HG02885 (cell line): ENCODE data around the gene TAF4.

Source experiments
- ATAC-seq: cut with Tn5 transposase; IDR thresholded peaks from one replicate; pipeline ENCODE4 v1.9.1; 2021; ENCODE audit warnings: mild to moderate bottlenecking; ENCODE audit not compliant: unreplicated experiment, poor library complexity

TAF4 gene

DNA sequence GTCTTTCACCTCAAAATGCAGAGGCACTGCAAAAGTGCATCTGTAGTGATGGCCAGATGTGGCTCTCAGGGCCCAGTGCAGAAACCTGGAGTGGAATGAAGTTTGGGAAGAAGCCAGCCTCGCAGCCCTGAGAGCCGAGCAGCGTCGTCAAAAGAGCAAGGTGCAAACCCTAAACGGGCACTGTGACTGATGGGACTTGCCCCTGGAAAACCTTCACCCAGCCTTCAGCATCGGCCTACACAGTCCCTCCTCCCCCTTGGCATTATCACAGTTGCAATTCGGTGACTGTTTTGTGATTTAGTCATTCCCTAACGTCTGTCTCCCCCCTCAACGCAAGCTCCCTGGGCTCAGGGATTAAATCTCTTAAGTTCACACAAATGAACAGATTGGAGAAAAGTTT, 38.6 kb downstream of the TAF4 start:
- ATAC-seq, result no peak

DNA sequence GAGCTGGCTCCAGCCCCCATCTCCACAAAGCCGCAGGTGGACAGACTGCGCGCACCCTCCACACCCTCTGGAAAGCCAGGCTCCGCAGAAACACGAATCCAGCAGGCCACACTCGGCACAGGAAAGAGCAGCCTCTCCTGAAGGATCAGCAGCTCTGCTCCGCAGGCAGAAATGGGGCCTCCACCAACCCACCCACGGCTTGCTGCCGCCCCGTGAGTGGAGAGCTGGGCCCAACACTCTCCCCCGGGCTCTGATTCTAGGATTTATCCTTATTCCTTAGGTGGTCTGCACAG, 39.2 kb downstream of the TAF4 start:
- ATAC-seq, result no peak

DNA sequence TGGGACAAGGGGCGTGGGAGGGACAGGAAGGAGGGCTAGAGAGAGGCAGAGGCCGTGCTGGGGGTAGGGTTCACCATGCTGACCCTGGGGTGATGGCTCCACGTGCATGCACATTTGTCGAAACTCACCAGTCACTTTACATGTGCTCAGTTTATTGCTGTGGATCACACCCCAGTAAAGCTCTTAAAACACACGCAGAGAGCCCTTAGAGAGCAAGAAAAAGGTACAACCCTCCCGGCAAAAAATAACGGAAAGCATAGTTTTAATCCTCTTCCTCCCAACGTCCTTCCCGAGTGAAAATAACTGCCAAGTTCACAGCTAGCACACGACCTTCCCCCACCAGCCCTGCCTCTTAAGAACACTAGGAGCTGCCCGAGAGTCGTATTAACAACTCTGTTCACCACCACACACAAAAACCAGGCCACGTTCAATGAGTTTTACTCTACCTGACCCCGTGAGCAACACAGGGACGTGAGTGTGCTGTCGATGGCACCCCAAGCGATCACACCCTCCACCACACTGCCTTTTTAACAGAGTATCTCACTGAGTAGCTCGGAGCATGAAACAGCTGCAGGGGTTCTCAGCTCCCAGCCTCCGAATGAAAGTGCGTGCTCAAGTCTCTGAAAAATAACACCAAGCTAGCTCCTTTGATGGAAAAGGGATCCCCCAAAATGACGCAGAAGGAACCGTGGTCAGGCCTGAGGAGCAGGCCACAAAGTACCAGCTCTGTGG, 39.7 kb downstream of the TAF4 start:
- ATAC-seq, result no peak

DNA sequence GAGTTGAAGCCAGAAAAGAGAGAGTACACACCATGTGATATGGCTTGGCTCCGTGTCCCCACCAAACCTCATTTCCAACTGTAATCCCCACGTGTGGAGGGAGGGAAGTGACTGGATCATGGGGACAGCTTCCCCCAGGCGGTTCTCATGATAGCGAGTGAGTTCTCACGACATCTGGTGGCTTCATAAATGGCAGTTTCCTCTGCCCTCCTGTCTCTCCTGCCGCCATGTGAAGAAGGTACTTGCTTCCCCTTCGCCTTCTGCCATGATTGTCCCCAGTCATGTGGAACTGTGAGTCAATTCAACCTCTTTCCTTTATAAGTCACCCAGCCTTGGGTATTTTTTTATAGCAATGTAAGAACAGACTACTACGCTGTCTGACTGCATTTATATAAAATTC, 40.3 kb downstream of the TAF4 start:
- no peak for ATAC-seq

DNA sequence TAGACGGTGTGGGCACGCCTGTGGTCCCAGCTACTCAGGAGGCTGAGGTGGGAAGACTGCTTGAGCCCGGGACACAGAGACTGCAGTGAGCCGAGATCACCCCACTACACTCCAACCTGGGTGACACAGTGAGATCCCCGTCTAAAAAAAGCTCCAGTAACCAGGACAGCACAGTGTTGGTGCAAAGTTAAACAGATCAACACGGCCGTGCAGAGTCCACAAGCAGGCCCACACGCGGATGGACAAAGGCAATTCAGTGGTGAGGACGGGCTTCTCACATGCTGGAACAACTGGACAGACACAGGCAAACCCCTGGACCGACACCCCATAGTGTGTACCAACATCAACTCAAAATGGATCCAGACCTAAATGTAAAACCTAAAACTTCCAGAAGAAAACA, 41.7 kb downstream of the TAF4 start:
- ATAC-seq, result no peak

DNA sequence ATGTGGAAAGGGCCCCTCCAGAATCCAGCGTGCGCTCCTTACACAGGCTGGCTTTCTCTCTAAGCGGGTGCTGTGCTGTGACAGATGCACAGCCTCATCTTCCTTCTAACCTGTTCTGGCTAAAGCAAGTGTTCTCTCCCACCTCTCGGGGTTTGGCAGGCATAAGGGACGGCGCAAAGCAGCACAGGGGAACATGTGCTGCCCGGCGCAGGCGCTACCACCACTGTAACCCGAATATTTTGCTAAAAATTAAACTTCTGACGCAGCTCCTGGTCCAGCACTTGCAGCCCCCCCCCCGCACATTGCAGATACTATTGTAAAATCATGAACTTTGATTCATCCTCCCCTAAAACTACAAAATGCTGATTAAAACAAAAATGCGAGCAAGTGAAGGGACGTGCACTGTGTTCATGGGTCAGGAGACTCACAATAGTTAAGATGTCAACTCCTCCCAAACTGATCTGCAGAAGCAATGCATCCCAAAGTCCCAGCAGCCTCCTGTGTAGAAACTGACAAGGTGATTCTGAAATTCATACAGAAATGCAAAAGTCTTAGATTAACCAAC, 43.0 kb downstream of the TAF4 start:
- ATAC-seq, result no peak

DNA sequence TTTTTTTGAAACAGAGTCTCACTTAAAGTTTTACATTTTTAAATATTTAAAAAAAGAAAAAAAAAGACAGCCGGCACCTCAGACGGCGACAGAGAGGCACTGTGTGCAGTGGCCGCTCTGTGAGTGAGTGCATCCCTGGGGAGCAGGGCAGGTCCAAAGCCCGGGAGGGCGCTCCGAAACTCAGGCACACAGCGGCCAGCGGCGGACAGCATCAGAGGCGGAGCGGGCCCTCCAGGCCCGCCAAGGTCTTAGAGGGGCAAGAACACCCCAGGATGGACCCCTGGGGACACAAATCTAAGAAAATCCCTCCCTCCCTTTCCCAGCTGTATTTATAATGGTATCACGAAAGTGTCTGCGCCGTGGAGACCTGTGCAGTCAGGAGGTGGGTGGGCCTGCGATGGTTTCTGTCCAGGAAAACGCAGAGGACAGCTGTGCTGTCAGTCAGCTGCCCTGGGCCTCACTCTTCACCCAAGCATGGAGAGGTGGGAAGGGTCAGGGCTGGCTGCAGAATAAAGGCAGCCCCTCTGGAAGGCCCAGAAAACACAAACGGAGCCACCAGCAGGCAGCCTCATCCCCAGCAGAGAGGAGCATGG, 43.8 kb downstream of the TAF4 start:
- ATAC-seq, result no peak

DNA sequence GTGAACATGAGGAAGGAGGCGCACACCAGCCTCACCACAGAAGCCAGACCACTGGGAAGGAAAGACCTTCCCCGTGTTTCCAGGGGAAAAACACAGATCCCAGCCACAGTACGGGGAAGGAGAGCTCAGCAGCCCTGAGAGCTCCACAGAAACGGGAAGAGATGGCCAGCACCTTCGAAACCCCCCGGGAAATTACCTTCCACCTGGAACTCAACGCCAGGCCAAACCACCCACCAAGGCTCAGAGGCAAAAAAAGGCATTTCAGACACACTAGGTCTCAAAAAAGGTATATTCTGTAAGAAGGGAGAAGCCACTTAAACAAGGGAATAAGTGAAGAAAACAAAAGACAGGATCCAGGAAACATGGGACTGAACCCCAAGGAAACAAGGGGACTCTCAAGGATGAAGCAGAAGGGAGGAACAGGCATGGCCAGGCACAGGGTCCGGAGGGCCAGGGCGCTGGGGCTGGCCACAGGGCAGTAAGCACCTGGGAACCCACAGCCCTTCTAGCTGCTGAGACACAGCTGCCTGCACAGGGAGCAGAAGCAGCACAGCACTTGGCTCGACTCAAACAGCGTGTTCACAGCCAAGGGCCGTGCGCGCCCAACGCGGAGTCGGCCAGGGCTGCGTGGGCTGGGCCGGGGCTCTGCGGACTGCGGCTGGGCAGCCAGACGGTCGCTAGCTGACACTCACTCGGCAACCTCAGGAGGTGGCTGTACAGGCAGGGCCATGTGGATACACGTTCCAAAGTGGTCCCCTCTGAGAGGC, 44.6 kb downstream of the TAF4 start:
- no peak for ATAC-seq

DNA sequence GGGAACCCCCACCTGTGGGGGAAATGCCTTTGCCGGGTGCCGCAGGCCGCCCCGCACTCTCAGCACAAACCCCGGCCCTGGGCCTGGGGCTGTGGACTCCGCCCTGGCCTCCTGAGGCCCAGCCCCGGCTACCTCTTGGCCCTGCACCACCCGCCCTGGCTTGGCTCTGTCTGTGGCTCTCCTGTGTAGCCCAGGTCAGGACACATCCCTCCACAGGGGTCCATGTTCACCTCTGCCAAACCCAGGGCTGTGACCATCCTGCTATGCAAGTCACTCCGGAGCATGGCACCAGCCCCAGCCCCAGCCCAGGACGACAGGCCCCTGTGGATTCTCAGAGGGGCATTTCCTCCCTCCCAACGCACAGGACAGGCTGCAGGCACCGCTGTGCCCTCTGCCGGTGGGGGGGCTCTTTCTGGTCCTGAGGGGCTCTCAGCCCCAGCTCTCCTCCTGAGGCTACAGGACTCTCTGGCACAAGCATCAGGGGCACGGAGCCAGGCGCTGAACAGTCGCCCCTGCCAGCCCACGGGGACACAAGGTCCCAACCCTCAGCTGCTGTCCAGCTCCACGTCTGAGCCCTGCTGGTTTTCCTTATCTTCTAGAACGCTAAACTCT, 45.7 kb downstream of the TAF4 start:
- no peak for ATAC-seq

DNA sequence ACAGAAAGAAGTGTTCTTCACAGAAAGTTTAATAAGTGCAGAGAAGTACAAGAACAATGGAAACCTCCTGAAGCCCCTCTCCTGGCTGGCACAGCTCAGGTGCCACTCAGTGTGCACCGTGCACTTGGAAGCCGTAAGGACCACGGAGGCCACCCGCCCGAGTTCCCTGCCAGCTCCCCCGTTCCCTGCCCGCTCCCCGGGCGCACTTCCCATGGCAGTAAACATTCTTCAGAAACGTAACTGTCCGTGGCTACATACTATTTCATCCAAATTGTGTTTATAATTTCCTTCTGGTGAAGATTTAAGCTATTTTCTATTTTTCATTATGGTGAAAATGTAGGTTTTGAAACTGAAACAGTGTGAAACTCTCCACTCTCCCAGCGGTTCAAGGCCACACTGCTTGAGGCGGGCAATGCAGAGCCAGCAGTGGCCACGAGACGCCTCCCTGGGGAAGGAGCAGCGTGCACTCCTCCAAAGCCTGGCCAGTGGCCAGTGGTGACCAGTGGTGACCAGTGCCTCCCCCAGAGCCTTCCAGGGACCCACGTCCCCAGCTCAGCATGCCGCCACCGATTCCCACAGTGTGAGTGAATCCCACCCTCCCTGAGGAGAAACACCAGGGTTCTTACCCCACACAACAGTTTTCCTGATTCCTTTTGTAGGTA, 46.4 kb downstream of the TAF4 start:
- no peak for ATAC-seq

DNA sequence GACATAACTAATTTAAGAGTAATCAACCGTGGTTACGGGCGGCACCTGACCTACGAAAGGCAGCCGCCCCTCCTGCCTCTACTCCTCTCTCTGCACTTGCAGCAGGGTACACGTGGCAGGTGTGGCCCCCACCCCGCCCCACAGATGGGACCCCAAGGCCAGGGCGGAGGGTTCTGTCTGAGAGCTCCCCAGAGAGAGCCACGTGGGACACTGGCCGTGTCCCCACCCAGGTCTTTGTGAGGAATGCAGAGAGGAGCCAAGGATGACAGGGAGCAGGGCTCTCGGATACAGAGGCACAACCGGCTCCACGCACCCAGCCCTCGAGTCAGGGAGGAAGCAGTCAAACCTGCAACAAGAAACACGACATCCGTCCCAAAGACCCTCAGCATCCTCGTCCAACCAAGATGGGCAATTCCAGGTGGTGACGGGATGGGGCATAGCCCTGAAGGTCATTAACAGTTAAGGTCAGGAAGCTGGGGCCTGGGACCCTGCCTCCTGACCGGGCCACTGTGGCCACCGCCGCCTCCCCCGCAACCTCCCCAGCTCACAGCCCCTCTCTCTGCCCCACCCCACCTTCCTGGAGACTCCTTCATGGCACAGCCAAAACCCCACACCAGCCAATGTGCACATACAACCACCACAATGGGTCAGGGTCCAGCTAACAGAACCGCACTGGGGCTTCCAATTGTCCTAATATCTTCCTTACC, 47.1 kb downstream of the TAF4 start:
- no peak for ATAC-seq

DNA sequence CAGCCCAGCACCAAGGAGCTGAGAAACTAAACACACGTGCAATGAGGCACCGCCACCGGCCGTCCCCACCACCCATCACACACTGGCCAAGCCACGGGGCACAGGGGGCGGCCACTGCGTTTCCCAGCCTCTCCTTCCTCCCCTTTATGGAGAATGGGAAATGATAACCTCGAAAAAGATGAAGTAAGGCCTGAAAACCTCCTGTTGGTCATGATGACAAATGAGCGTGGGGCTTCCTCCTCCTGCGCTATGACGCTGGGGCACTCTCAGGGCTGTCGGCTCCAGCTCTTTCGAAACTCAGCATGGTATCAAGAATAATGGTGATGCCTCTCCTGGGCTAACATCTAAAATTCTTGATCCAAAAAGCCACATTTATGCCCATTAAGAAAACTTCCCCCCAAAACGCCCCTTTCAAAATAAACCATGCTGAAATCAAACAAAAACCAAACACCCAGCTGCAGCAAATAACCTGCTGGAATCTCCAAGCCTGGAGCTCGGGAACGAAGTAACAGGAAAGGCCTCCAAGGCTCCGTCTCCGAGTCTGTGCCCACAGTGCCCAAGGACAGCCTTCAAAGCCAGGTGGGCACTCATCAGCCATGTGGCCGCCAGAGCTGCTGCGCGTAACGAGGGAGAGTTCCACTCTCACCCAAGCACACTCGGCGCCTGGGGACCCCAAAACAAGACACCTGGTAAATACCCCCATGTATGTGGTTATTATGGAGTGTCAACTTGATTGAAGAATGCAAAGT, 50.0 kb downstream of the TAF4 start:
- no peak for ATAC-seq

DNA sequence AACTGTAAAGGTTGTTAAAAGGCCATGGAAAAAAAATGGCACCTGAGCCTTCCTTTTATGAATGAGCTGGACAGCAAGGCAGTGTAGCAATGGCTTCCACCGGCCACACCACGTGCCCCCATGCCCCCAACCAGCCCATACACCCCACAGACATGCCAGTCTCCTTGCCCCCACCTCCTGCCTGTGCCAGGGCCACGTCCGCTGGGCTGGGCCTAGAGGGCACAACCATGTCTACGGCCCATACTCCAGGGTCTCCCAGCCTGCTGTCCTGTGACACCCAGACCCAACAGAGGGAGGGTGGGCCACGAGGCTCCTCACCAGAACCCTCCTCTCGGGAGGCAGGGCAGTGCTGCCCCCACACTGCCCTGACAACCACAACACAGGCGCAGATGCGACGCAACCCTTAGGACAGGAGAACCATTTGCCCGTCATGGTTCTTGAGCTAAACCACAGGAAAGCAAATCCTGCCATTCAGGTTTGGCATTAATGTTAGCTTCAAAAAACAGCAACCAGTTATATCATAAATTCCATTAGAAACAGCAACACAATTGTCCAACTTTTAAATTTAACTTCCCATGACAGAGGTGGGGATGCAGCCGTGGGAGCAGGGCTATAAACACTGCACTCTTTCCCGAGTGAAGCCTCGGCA, 50.7 kb downstream of the TAF4 start:
- no peak for ATAC-seq

DNA sequence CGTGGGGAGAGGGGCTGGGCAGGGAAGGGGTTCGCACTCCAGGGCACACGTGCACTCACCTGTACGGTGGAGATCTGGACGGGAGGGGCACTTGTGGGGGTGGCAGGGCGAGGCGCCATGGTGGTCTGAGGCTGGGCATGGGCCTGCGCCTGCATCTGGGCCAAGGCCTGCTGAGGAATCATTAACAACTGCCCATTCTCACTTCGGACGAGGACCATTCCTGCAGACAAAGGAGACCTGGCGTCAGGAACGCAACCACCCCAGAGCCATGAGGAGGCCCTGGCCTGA, 51.2 kb downstream of the TAF4 start:
- no peak for ATAC-seq

DNA sequence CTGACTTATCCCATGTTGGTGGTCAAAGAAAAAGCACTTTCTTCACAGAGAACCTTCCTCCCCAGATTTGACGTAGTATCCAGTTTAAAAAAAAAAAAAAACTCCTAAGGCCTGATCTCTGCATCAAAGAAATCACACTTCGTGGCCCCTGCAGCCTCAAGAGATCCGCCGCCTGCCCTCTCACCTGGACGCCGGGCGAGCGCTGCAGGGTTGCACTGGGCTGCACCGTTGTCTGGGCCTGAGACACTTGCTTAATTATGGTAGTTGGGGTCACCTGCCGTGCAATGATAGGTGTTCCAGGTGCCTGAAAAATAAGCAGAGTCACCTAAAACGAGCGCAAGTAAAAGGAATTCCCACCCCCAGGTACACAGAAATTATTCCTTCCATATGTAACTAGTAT, 53.0 kb downstream of the TAF4 start:
- no peak for ATAC-seq

DNA sequence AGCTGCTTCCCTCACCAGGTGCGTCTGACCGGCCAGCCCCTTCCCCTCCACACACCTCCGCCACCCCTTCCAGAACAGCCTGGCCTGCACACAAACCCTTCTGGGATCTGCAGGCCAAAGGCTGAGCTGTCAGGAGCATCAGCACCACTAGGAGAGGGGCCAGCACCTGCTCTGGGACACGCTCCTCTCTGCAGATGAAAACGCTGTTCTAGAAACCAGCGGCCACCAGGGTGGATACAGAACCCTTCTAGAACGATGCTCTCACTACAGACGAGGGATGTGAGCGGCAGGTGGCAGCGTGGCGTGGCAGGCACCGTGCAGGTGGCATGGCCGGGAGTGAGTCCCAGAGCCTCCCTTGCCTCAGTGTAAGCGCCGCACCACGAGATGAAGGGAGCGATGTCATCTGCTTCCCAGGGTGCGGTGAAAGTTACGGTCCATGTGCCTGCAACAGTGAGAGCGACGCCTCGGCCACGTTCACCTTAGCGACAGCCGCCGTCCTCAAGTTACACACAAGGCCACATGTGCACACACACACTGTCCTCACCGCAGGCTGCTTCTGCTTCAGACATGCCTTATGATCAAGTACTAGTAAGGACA, 53.6 kb downstream of the TAF4 start:
- ATAC-seq, result no peak

DNA sequence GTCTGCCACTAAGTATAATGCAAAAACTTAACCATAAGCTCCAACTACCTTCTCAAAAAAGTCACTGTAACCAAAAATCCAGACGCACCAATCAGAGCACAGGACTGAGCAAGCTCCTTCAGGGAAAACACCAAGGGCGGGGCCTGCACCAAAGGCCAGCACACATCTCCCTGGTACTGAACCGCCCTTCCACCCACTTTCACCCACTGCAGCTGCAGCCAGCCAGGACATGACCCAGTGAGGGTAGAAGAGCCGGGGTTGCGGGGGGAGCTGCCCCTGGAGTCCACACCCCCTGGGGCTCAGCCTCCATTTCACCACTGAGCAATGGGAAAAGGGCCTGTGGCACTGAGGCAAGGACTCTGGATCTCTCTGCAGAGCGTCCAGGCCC, 54.3 kb downstream of the TAF4 start:
- ATAC-seq, result no peak

DNA sequence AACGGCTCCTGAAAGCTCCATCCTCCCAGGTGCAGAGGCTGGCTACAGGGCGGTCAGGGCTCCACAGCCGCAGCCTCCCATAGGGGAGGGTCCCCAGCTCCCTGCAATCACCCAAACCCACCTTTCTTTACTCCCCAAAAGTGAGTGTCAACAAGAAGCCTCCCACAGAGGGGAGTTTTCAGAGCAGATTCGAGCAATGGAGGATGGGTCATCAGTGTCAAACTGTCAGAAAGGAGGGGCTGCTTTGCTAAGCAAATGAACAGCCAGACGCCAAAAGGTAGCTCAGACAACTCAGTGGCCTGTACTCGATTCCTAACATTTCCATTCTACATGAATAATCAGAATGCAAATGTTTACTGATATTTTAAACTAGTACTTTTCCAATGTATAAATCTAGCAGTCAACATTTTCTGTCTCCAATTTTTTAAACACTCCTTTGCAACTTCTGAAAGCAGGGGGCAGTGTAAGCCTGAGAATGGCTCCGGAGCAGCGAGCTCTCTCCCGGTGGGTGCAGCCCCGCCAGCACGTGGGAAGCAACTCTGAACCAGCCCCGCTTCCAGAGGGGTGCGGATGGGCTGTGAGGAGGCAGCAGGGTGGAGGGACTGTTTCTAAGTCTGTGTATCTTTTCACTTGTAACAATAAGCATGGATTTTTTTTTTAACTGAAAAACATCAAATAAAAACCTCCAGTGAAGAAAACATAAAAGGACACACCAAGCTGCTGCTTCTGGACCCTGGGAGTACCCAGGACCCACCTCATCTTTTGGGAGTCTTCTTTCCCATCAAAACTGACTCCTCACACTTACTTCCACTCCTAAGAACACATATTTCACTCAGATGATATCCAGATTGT, 54.9 kb downstream of the TAF4 start:
- no peak for ATAC-seq
